ENCODE data around the gene ABL2. TPM values are rescaled to one million over a fixed set of nuclear protein-coding genes. Genes with fewer than 3 reads are reported as not detected.
"Not testable (repeated sequence)": the region's sequence is repeated elsewhere in the genome, so short reads cannot be mapped to it uniquely, and the experiment has no call there.

Gene ABL2
- total RNA-seq, 1 donor from 2014 or later, result 8.9 TPM

DNA sequence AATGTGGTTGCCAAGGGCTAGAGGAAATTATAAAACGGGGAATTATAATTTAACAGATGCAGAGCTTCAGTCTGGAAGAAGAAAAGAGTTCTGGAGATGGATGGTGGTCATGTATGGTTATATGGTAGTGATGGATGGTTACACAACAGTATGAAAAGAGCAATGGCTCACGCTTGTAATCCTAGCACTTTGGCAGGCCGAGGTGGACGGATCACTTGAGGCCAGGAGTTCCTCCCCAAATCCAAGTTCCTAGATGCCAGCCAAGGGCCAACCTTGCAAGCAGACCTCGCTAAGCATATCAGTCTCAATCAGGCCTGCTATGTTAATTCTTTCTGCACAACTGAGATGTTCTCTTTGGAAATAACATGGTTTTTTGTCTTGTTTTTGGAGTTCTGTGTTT, 33.6 kb downstream of the ABL2 start:
- H3K27ac ChIP-seq (ENCODE audit: low read depth, low read length), result not testable (repeated sequence)

DNA sequence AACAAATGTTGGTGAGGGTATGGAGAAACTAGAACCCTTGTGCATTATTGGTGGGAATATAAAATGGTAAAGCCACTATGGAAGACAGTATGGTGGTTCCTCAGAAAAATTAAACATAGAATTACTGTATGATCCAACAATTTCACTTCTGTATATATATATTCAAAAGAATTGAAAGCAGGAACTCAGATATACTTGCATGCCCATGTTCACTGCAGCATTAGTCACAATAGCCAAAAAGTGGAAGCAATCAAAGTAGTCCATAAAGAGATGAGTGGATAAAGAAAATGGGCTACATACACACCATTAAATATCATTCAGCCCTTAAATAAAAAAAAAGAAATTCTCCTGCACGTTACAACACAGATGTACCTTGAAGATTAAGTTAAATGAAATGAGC, 34.1 kb downstream of the ABL2 start:
- H3K9ac ChIP-seq (ENCODE audit: low read depth in 1 of 3, low read length in 3 of 3), result no peak overlapping the region
- no peaks in the 10 kb centered on the region for H3K36me3 ChIP-seq (ENCODE audit: control insufficient read depth in 3 of 3, insufficient read depth in 3 of 3, low read length in 3 of 3)
- no peaks in the 10 kb centered on the region for H3K27me3 ChIP-seq (ENCODE audit: control insufficient read depth in 3 of 3, insufficient read depth in 3 of 3, low read length in 3 of 3)
- no peaks in the 10 kb centered on the region for H3K9me3 ChIP-seq (ENCODE audit: control insufficient read depth in 3 of 3, low read length in 3 of 3)
- no peak overlapping the region for H3K4me3 ChIP-seq (ENCODE audit: low read length in 3 of 3)
- H3K27ac ChIP-seq (ENCODE audit: low read depth, low read length), result no peak overlapping the region
- peaks cover 0 to 9% (median 8%) of the 10 kb centered on the region in 3 donors for H3K4me1 ChIP-seq (ENCODE audit: control insufficient read depth in 3 of 3, insufficient read depth in 3 of 3, low read length in 3 of 3)

More for the DNA sequence above, 33.6 kb downstream of the ABL2 start:
- H3K27me3 ChIP-seq (ENCODE audit: control insufficient read depth in 3 of 3, insufficient read depth in 3 of 3, low read length in 3 of 3); H3K4me3 ChIP-seq (ENCODE audit: low read length in 3 of 3); H3K9ac ChIP-seq (ENCODE audit: low read depth in 1 of 3, low read length in 3 of 3); H3K9me3 ChIP-seq (ENCODE audit: control insufficient read depth in 3 of 3, low read length in 3 of 3); H3K4me1 ChIP-seq (ENCODE audit: control insufficient read depth in 3 of 3, insufficient read depth in 3 of 3, low read length in 3 of 3); H3K36me3 ChIP-seq (ENCODE audit: control insufficient read depth in 3 of 3, insufficient read depth in 3 of 3, low read length in 3 of 3): not testable (repeated sequence)

DNA sequence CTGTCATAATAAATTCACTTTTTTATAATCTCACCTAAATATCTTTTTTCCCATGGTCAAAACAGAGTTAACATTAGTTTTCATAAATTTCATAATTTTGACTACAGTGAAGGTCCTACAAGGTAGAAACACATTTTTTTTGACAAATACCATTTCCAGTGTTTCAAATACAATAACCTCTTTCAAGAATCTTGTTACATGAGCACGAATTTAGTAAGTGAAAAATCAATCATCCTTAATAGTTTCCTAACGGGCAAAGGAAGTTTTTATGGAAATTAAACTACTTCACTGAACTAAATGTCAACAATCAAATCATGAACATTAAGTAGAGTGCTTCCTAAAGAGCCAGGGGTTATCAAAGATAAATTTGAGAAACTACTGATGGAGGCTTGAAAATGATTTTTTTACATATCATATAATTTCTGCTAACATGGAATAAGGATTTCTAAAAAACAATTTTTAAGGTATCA, 35.4 kb downstream of the ABL2 start:
- Histone ChIP-seq H3K36me3 (ENCODE audit: control insufficient read depth in 3 of 3, insufficient read depth in 3 of 3, low read length in 3 of 3) (no peaks in the 10 kb centered on the region), H3K27me3 (ENCODE audit: control insufficient read depth in 3 of 3, insufficient read depth in 3 of 3, low read length in 3 of 3) (no peaks in the 10 kb centered on the region)

DNA sequence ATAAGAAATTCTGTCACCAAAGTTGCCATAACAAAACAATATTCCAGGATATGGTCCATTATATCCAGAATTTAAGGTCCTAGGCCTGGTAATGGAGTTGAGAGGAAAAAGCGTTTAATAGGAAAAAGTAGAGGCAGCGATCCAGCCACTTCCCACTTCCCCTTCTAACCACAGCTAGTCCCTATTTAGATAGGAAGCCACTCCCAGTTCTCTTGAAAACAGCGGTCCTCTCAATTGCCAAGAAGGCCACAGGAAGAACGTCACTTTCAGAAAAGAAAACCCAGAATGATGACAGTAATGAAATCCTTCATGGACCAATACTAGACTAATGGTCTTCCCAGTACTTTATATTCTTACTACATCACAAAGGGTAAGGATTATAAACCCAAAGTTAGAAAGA, 38.6 kb downstream of the ABL2 start:
- Histone ChIP-seq H3K36me3 (ENCODE audit: control insufficient read depth in 3 of 3, insufficient read depth in 3 of 3, low read length in 3 of 3) (no peaks in the 10 kb centered on the region), H3K27me3 (ENCODE audit: control insufficient read depth in 3 of 3, insufficient read depth in 3 of 3, low read length in 3 of 3) (no peaks in the 10 kb centered on the region), H3K4me3 (ENCODE audit: low read length in 3 of 3) (no peak overlapping the region), H3K9ac (ENCODE audit: low read depth in 1 of 3, low read length in 3 of 3) (no peak overlapping the region), H3K4me1 (ENCODE audit: control insufficient read depth in 3 of 3, insufficient read depth in 3 of 3, low read length in 3 of 3) (peaks cover 0 to 8% (median 7%) of the 10 kb centered on the region in 3 donors), H3K27ac (ENCODE audit: low read depth, low read length) (peak overlapping the region; percentile 74), H3K9me3 (ENCODE audit: control insufficient read depth in 3 of 3, low read length in 3 of 3) (no peaks in the 10 kb centered on the region)

More for the DNA sequence above, 35.4 kb downstream of the ABL2 start:
- Histone ChIP-seq H3K9ac (ENCODE audit: low read depth in 1 of 3, low read length in 3 of 3) (peak overlapping the region in 1 of 3 donors; percentile 40), H3K27ac (ENCODE audit: low read depth, low read length) (no peak overlapping the region), H3K4me1 (ENCODE audit: control insufficient read depth in 3 of 3, insufficient read depth in 3 of 3, low read length in 3 of 3) (peaks cover 0 to 9% (median 8%) of the 10 kb centered on the region in 3 donors), H3K9me3 (ENCODE audit: control insufficient read depth in 3 of 3, low read length in 3 of 3) (no peaks in the 10 kb centered on the region), H3K4me3 (ENCODE audit: low read length in 3 of 3) (no peak overlapping the region)

DNA sequence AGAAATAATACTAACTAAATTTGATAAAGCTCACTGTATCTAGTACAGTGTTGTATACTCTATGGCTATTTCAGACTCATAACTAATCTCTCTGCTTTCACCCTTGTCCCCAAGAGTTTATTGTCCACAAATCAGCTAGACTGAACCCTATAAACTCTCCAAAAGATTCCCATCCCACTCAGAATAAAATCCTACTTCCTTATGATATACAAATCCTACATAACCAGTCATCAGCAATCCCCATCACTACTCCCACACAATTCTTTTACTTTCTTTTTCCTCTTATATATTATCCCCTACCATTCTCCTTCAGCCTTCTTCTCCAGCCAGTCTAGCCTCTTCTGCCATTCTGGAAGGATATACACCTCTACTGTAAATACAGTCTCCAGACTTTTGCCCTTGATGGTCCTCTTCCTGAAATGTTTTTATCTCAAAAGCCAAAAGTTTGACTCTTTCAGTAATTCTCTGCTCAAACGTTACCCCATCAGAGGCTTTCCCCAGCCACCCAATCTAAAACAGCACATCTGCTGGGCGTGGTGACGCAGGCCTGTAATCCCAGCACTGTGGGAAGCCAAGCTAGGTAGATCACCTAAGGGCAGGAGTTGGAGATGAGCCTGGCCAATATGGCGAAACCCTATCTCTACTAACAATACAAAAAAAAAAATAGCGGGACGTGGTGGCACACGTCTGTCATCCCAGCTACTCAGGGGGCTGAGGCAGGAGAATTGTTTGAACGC, 41.6 kb downstream of the ABL2 start:
- no peaks in the 10 kb centered on the region for H3K36me3 ChIP-seq (ENCODE audit: control insufficient read depth in 3 of 3, insufficient read depth in 3 of 3, low read length in 3 of 3)
- H3K9me3 ChIP-seq (ENCODE audit: control insufficient read depth in 3 of 3, low read length in 3 of 3), result no peaks in the 10 kb centered on the region

DNA sequence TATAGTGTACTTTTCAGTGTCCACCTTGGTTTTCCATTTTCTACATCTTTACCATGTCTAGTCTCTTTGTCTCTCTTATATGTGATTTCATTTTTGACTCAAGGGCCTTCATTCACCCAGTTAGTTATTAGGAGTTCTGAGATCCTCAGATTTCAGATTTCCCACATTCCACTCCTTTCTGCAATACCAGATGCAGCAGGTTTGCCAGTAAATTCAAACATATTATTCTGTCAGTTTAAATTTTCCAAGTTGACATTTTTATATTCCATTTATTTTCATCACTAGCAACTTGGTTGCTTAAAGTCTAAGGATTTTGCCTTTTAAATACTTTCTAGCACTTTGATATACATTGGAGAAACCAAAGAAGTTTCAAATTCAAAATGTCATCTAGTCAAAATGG, 42.4 kb downstream of the ABL2 start:
- Histone ChIP-seq H3K9me3 (ENCODE audit: control insufficient read depth in 3 of 3, low read length in 3 of 3) (no peaks in the 10 kb centered on the region), H3K9ac (ENCODE audit: low read depth in 1 of 3, low read length in 3 of 3) (no peak overlapping the region), H3K4me1 (ENCODE audit: control insufficient read depth in 3 of 3, insufficient read depth in 3 of 3, low read length in 3 of 3) (peaks cover 0 to 3% (median 0%) of the 10 kb centered on the region in 3 donors), H3K36me3 (ENCODE audit: control insufficient read depth in 3 of 3, insufficient read depth in 3 of 3, low read length in 3 of 3) (no peaks in the 10 kb centered on the region), H3K27me3 (ENCODE audit: control insufficient read depth in 3 of 3, insufficient read depth in 3 of 3, low read length in 3 of 3) (no peaks in the 10 kb centered on the region), H3K4me3 (ENCODE audit: low read length in 3 of 3) (no peak overlapping the region), H3K27ac (ENCODE audit: low read depth, low read length) (no peak overlapping the region)

More for the DNA sequence above, 41.6 kb downstream of the ABL2 start:
- peaks cover 0 to 5% (median 0%) of the 10 kb centered on the region in 3 donors for H3K4me1 ChIP-seq (ENCODE audit: control insufficient read depth in 3 of 3, insufficient read depth in 3 of 3, low read length in 3 of 3)
- H3K27me3 ChIP-seq (ENCODE audit: control insufficient read depth in 3 of 3, insufficient read depth in 3 of 3, low read length in 3 of 3), result no peaks in the 10 kb centered on the region
- no peak overlapping the region for H3K9ac ChIP-seq (ENCODE audit: low read depth in 1 of 3, low read length in 3 of 3)
- H3K27ac ChIP-seq (ENCODE audit: low read depth, low read length), result no peak overlapping the region
- no peak overlapping the region for H3K4me3 ChIP-seq (ENCODE audit: low read length in 3 of 3)

DNA sequence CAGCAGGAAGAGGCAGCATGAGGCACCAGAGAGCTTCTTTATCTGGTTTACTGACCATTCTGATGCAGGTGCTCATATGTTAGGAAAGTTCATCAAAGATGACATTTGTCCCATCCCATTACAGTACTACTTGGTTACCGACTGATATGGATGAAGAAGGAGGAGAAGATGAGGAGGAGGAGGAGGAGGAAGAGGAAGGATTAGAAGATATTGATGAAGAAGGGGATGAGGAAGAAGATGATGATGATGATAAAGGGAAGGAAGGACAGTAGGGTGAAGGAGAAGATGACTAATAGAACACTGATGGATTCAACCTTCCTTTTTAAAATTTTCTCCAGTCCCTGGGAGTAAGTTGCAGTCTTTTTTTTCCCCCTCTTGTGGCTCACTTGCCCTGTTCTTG, 45.1 kb downstream of the ABL2 start:
- H3K4me3 ChIP-seq (ENCODE audit: low read length in 3 of 3), result no peak overlapping the region
- H3K27me3 ChIP-seq (ENCODE audit: control insufficient read depth in 3 of 3, insufficient read depth in 3 of 3, low read length in 3 of 3), result no peaks in the 10 kb centered on the region
- H3K9ac ChIP-seq (ENCODE audit: low read depth in 1 of 3, low read length in 3 of 3), result no peak overlapping the region
- no peak overlapping the region for H3K27ac ChIP-seq (ENCODE audit: low read depth, low read length)
- H3K4me1 ChIP-seq (ENCODE audit: control insufficient read depth in 3 of 3, insufficient read depth in 3 of 3, low read length in 3 of 3), result no peaks in the 10 kb centered on the region
- no peaks in the 10 kb centered on the region for H3K9me3 ChIP-seq (ENCODE audit: control insufficient read depth in 3 of 3, low read length in 3 of 3)
- H3K36me3 ChIP-seq (ENCODE audit: control insufficient read depth in 3 of 3, insufficient read depth in 3 of 3, low read length in 3 of 3), result no peaks in the 10 kb centered on the region

DNA sequence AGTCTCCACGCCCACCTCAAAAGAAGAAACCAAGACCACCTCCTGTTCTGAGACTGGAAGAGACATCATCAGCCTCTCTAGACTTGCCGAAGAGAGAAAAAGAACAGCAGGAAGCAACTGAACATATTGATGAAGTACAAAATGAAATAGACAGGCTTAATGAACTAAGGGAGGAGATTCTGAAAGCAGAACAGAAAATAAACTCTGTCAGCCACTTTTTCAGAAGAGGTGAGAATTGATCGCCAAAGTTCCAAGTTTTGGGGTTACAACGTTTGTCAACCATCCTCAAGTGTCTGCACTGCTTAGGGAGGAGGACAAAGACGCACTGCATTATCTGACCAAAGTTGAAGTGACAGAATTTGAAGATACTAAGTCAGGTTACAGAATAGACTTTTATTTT, 45.6 kb downstream of the ABL2 start:
- H3K27ac ChIP-seq (ENCODE audit: low read depth, low read length), result no peak overlapping the region
- H3K9ac ChIP-seq (ENCODE audit: low read depth in 1 of 3, low read length in 3 of 3), result no peak overlapping the region
- H3K27me3 ChIP-seq (ENCODE audit: control insufficient read depth in 3 of 3, insufficient read depth in 3 of 3, low read length in 3 of 3), result no peaks in the 10 kb centered on the region
- no peak overlapping the region for H3K4me3 ChIP-seq (ENCODE audit: low read length in 3 of 3)
- no peaks in the 10 kb centered on the region for H3K4me1 ChIP-seq (ENCODE audit: control insufficient read depth in 3 of 3, insufficient read depth in 3 of 3, low read length in 3 of 3)
- H3K36me3 ChIP-seq (ENCODE audit: control insufficient read depth in 3 of 3, insufficient read depth in 3 of 3, low read length in 3 of 3), result no peaks in the 10 kb centered on the region
- H3K9me3 ChIP-seq (ENCODE audit: control insufficient read depth in 3 of 3, low read length in 3 of 3), result no peaks in the 10 kb centered on the region

DNA sequence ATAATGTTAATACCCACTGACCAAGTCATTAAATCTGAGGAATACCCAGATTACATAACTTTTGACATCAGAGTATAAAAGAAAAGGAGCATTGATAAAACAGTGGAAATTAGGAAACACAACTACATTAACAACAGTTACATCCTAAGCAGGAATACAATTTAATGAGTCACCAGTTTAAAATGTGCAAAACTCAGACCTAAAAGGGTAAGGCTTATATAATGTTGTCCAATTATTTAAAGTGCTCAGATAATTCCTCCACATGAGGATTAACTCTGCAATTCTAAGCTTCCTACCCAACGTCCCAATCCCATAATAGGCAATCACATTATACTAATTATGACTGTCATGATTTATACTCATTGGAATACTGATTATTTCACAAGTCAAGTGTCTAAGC, 50.5 kb downstream of the ABL2 start:
- H3K27me3 ChIP-seq (ENCODE audit: control insufficient read depth in 3 of 3, insufficient read depth in 3 of 3, low read length in 3 of 3), result no peaks in the 10 kb centered on the region
- H3K4me1 ChIP-seq (ENCODE audit: control insufficient read depth in 3 of 3, insufficient read depth in 3 of 3, low read length in 3 of 3), result peaks cover 10 to 15% (median 11%) of the 10 kb centered on the region in 3 donors
- no peak overlapping the region for H3K9ac ChIP-seq (ENCODE audit: low read depth in 1 of 3, low read length in 3 of 3)
- no peak overlapping the region for H3K4me3 ChIP-seq (ENCODE audit: low read length in 3 of 3)
- no peaks in the 10 kb centered on the region for H3K9me3 ChIP-seq (ENCODE audit: control insufficient read depth in 3 of 3, low read length in 3 of 3)
- H3K36me3 ChIP-seq (ENCODE audit: control insufficient read depth in 3 of 3, insufficient read depth in 3 of 3, low read length in 3 of 3), result no peaks in the 10 kb centered on the region
- H3K27ac ChIP-seq (ENCODE audit: low read depth, low read length), result no peak overlapping the region

DNA sequence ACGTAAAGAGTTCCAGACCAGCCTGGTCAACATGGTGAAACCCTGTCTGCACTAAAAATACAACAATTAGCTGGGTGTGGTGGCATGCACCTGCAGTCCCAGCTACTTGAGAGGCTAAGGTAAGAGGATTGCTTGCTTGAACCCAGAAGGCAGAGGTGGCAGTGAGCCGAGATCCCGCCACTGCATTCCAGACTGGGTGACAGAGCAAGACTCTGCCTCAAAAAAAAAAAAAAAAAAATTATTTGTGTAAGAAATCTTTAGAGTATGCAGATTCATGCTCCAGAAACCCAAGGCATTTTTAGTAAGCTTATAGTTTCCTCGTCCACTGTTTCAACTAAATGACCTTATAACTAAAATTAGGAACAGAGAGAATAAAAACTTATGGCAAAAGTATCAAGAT, 51.3 kb downstream of the ABL2 start:
- Histone ChIP-seq H3K9me3 (ENCODE audit: control insufficient read depth in 3 of 3, low read length in 3 of 3) (no peaks in the 10 kb centered on the region), H3K4me3 (ENCODE audit: low read length in 3 of 3) (no peak overlapping the region), H3K4me1 (ENCODE audit: control insufficient read depth in 3 of 3, insufficient read depth in 3 of 3, low read length in 3 of 3) (peaks cover 10 to 15% (median 11%) of the 10 kb centered on the region in 3 donors), H3K27ac (ENCODE audit: low read depth, low read length) (no peak overlapping the region), H3K9ac (ENCODE audit: low read depth in 1 of 3, low read length in 3 of 3) (no peak overlapping the region), H3K27me3 (ENCODE audit: control insufficient read depth in 3 of 3, insufficient read depth in 3 of 3, low read length in 3 of 3) (no peaks in the 10 kb centered on the region), H3K36me3 (ENCODE audit: control insufficient read depth in 3 of 3, insufficient read depth in 3 of 3, low read length in 3 of 3) (no peaks in the 10 kb centered on the region)
